G401.6 (cell line): ENCODE results near the gene PIERCE2.
"Not testable (repeated sequence)": the region's sequence is repeated elsewhere in the genome, so short reads cannot be mapped to it uniquely, and the experiment has no call there.

Source experiments
- FAIRE-seq: peaks from 2 replicates; lab custom pipeline; 2012; peaks lifted over from hg19 to GRCh38; lab: Jason Lieb, UNC

PIERCE2 gene

DNA sequence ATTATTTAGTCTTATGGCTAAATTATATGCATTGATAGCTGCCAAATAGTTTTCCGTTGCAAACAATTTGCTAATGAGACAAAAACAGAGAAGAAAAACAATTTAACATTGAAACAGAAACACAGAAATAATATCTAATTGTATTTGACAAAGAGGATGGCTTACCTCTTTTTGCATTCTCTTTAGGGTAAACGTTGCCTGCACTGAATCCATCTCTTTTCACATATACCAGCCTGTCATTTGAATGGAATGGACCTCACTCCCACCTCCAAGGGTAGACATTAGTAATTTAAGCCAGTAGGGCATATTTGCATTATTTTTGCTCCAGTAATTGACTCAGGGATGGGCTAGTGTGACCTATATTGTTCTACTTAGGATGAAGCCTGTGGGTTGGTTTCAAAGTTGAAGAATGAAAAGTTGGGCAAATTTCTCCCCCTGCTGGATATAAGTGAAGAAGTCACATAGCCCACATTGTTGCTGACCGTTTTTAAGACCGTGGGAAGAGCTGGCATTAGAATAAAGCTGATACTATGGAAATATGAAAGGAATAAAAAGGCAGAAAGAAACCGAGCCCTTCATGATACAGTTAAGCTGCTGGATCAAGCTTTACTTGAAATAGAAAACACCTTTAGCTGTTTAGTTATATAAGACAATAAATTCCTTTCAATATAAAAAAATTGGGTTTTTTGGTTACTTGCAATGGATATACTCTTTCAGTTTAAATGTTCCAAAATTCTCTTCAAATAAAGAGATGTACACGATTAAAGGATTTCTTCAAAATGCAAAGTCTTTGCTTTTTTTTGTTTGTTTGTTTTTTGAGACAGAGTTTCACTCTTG lies 26.9 kb downstream of the PIERCE2 start:
- FAIRE-seq: peak; percentile 97

DNA sequence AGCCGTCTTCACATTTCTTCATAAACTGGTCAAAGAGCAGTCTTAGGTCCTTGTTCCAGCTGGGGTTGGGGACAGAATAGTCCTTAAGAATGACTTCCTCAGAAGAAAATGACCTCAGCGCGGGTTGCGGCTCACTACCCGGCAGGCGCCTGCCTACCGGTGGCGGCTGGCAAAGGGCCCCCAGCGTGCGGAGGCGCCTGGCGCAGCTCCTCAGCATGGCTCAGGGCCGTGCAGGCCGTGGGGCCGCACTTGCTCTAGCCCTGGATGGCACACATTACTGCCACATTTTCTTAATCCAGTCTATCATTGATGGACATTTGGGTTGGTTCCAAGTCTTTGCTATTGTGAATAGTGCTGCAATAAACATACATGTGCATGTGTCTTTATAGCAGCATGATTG lies 34.8 kb downstream of the PIERCE2 start:
- not testable (repeated sequence) for FAIRE-seq

DNA sequence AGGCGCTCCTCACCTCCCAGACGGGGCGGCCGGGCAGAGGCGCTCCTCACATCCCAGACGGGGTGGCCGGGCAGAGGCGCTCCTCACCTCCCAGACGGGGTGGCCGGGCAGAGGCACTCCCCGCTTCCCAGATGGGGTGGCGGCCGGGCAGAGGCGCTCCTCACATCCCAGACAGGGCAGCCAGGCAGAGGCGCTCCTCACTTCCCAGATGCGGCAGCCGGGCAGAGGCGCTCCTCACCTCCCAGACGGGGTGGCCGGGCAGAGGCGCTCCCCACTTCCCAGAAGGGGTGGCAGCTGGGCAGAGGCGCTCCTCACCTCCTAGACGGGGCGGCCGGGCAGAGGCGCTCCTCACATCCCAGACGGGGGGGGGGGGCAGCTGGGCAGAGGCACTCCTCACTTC lies 37.6 kb downstream of the PIERCE2 start:
- FAIRE-seq: not testable (repeated sequence)

DNA sequence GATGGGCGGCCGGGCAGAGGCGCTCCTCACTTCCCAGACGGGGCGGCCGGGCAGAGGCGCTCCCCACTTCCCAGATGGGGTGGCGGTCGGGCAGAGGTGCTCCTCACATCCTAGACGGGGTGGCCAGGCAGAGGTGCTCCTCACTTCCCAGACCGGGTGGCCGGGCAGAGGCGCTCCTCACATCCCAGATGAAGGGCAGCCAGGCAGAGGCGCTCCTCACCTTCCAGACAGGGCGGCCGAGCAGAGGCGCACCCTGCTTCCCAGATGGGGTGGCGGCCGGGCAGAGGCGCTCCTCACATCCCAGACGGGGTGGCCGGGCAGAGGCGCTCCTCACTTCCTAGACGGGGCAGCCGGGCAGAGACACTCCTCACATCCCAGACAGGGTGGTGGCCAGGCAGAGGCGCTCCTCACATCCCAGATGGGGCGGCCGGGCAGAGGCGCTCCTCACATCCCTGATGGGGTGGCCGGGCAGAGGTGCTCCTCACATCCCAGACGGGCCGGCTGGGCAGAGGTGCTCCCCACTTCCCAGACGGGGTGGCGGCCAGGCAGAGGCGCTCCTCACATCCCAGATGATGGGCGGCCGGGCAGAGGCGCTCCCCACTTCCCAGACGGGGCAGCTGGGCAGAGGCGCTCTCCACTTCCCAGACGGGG lies 38.2 kb downstream of the PIERCE2 start:
- not testable (repeated sequence) for FAIRE-seq

DNA sequence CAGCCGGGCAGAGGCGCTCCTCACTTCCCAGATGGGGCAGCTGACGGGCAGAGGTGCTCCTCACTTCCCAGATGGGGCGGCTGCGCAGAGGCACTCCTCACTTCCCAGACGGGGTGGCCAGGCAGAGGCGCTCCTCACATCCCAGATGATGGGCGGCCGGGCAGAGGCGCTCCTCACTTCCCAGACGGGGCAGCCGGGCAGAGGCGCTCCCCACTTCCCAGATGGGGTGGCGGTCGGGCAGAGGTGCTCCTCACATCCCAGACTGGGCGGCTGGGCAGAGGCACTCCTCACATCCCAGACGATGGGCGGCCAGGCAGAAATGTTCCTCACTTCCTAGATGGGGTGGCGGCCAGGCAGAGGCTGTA lies 38.7 kb downstream of the PIERCE2 start:
- FAIRE-seq: not testable (repeated sequence)

DNA sequence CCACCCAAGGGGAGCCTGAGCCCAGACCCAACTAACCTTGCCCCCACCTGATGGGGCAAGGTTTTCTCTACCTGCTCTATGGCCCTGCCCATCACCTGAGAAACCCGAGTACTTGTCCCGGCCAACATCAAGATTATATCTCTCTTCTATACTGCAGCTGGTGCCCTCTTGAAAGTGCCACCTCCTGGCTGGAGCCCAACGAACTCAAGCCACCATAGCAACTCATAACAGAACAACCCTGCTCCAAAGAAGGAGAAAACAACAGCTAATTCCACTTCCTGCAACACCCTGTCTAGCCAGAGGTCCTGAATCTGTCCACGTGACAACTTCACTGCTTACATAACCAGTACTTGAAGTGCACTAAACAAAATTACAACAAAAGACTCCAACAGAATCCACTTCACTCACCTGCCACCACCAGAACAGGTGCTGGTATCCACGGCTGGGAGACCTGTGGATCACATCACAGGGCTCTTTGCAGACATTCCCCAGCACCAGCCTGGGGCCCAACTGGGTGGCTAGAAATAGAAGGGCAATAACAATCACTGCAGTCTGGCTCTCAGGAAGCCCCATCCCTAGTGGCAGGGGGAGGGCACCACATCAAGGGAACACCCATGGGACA lies 49.2 kb downstream of the PIERCE2 start:
- no peak for FAIRE-seq

DNA sequence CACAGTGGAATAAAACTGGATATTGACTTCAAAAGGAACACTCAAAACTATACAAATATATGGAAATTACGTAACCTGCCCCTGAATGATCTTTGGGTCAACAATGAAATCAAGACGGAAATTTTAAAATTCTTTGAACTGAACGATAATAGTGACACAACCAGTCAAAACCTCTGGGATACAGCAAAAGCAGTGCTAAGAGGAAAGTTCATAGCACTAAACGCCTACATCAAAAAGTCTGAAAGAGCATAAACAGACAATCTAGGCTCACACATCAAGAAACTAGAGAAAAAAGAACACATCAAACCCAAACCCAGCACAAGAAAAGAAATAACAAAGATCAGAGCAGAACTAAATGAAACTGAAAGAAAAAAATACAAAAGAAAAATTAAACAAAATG lies 53.2 kb downstream of the PIERCE2 start:
- FAIRE-seq: no peak

DNA sequence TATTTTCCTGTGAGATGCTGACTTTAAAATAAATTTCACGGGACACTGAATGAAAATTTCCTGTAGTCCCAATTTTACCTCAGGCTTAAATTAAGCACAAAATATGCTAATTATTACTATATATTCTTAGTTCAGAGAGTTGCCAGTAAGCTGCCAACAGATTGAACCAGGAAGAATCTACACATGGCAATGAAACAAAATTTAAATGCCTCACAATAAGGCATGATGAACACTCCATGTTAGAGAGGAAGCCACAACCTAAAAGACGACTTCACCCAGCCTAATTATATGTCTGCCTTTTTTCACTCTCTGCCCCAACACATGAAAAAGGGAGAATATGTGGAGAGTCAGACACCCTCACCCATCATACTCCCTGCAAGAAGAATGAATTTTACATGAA lies 60.0 kb downstream of the PIERCE2 start:
- no peak for FAIRE-seq
